GM12891 (cell line): ENCODE data around the gene VCP.

Experiments
- DNase-seq: peaks from one replicate; pipeline ENCODE4 v3.0.0; 2011; ENCODE audit warnings: low spot score; ENCODE audit not compliant: insufficient read length
- FAIRE-seq: peaks from 2 replicates; lab custom pipeline; 2011; peaks lifted over from hg19 to GRCh38; lab: Jason Lieb, UNC
- PAX5 ChIP-seq: IDR thresholded peaks from 2 replicates; pipeline ENCODE4 v1.6.1; 2011; ENCODE audit warnings: low read length, moderate library complexity, mild to moderate bottlenecking; ENCODE audit not compliant: insufficient read depth, severe bottlenecking
- POLR2A ChIP-seq: IDR thresholded peaks from 2 replicates; pipeline ENCODE4 v1.6.1; 2011; ENCODE audit warnings: low read depth, low read length, control low read depth
- POLR2AphosphoS5 ChIP-seq: IDR thresholded peaks from 2 replicates; pipeline ENCODE4 v1.6.1; 2011; ENCODE audit warnings: low read depth, low read length, control low read depth
- POU2F2 ChIP-seq: IDR thresholded peaks from 2 replicates; pipeline ENCODE4 v1.6.1; 2011; ENCODE audit warnings: low read depth, mild to moderate bottlenecking, control low read depth, low read length, moderate library complexity
- SPI1 ChIP-seq: IDR thresholded peaks from 2 replicates; pipeline ENCODE4 v1.6.1; 2011; ENCODE audit warnings: low read depth, low read length, control low read depth
- TAF1 ChIP-seq: IDR thresholded peaks from 2 replicates; pipeline ENCODE4 v1.6.1; 2011; ENCODE audit warnings: low read depth, low read length, control low read depth

Gene VCP

DNA sequence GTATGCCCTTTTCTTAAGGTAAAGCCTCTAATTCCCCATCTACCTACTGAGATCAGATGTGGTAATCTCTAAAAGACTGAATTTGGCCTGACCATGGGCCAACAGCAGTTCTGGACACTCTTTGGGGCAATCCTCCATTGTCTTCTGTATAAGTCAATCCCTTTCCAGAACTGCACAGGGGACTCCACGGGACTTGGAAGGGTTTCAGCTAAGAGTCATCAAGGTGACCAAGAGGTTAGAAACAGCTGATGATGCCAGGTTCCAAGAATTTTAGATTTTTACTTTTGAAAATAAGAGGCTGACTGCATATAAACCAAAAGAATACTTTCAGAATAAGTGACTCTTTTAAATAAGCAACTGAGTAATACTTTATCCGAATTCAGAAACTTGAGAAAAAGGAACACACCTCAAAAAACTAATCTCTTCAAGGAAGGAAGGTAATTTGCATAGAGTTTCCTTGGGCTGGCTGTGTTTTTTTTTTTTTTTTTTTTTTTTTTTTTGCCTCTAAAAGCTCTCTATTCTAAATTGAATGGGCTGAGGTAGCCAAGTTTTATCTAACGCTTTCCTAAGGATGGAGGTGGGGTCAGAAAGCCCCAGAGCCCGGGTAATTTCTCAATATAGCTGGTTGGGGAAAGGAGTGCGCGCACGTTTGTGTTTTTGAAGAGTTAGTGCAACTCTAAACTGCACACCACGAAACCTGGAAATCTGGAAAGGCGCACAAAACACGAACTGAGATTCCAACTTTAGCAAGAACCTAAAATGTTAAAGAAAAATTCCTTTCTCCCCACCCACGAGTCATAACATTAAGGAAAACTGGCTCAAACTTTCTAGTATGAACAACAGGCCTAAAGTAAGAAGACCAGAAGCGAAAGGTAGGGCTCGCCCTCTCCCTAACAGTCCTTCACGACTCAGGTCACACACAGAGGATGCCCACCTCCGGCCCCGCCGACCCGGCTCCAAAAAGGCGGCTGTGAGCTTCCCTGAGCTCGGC lies 1.3 kb downstream of the VCP start:
- no peak for DNase-seq
- no peak for FAIRE-seq
- TF ChIP-seq SPI1 (no peak), PAX5 (no peak), POLR2A (no peak)

DNA sequence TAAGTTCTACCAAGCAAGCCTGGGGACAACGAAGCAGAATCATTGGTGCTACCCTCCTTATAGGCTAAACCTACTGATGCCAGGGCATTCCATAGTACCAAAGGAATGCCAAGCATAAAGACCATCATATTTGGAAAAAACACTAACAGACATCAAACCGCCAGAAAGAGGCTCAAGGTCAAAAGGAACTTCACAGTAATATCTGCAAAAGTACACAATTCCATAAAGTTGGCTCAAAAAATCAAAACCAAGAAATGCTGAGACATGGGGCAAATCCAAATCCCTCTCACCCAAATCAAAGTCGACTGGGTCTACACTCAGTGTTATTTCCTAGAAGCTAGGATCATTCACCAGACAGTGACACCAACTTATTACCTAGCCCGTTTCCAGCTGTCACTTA lies 3.4 kb downstream of the VCP start:
- DNase-seq (no peak), FAIRE-seq (no peak)
- TF ChIP-seq TAF1 (no peak), POLR2AphosphoS5 (no peak), POLR2A (no peak), PAX5 (no peak), POU2F2 (no peak), SPI1 (no peak)

- DNase-seq (no peak), FAIRE-seq (no peak)
- TF ChIP-seq POLR2AphosphoS5 = no peak
- no peak for TF ChIP-seq POU2F2
- TF ChIP-seq PAX5 = no peak
- no peak for TF ChIP-seq SPI1
- TF ChIP-seq POLR2A = no peak
- TF ChIP-seq TAF1 = no peak
These were observed 5.4 kb downstream of the VCP start for GRCh38 chr9:35067056-35067455.

DNA sequence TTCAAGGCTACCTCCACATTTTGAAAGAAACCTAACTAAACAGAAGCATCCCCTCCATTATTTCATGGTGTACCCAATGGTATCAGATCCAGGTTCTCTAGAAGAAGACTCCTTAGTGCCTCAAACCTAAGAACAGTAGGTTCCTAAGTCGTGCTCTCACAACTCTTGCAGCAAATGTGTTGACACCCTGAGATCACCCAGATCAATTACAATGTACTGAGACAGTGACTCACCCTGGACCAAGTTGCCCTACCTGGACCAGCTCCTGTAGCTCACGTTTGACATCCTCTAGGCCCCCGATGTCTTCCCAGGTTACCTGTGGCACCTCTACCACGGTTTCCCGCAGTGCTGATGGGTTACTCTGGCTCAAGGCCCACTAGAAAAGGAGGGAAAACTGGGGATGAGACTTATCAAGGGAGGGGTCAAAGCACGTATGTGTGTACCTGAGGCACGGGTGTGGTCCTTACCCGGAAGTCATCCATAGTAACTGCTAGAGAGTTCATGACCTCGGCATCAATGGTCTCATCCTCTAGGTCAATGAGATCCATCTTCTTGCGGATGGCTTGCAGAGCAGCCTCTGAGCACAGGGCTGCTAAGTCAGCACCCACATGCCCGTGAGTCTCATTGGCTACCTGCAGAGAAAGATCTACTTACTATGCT lies 11.7 kb downstream of the VCP start:
- no peak for FAIRE-seq
- no peak for TF ChIP-seq POLR2A
- TF ChIP-seq POLR2AphosphoS5 = peak; percentile 24; the same call in 1 of the 2 replicates
- DNase-seq = no peak

DNA sequence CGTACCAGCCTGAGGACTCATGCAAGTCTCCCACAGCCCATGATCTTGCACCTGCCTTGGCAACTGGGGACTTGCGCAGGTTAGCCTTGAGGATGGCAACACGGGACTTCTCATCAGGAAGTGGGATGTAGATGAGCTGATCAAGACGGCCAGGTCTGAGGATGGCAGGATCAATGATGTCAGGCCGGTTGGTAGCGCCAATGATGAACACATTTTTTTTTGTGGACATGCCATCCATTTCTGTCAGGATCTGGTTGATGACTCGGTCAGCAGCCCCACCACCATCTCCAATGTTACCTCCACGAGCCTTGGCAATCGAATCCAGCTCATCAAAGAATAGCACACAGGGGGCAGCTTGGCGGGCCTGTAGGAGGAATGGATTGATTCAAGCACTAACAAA lies 13.0 kb downstream of the VCP start:
- DNase-seq (no peak), FAIRE-seq (no peak)
- TF ChIP-seq POU2F2 = no peak
- TF ChIP-seq POLR2A = no peak
- TF ChIP-seq PAX5 = no peak
- no peak for TF ChIP-seq TAF1
- TF ChIP-seq SPI1 = no peak
- TF ChIP-seq POLR2AphosphoS5 = no peak

GRCh38 chr9:35057271-35057620 lies 15.2 kb downstream of the VCP start:
- FAIRE-seq (no peak), DNase-seq (no peak)
- TF ChIP-seq POLR2AphosphoS5 (peak; percentile 72), SPI1 (no peak)

DNA sequence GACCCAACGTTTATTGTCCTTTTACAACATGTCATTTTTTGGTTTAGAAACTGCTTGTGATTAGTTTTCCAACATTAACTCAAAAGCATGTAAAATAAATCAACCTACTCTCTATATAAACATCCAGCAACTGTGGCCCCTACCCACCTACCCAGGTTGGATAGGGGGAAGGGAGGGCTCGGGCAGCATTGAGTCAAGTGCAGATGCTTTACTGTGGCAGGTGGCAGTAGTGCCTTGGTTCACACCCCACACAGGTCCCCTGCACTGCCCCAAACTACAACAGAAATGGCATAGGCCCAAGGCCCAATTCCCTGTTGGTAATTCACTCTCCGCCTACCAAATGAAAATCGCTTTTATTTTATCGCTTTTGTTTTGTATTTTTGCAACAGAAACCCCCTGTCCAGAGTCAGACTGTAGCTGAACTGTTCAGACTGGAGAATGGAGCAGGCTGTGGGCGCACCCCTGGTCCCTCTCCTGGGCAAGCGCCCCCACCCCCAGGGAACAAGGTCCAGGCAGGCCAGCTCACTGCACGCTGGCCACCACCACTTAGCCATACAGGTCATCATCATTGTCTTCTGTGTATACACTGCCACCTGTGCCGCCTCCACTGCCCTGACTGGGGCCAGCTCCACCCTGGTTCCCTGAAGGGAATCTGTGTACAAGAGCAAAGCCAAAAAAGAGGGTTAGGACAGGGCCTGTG lies 15.7 kb downstream of the VCP start:
- TF ChIP-seq TAF1 = no peak
- no peak for TF ChIP-seq PAX5
- no peak for TF ChIP-seq SPI1
- no peak; the same call in 1 of the 2 replicates for TF ChIP-seq POLR2A
- TF ChIP-seq POU2F2 = no peak
- TF ChIP-seq POLR2AphosphoS5 = no peak
- DNase-seq = no peak
- FAIRE-seq = no peak

- FAIRE-seq = no peak
- no peak for DNase-seq
These were observed 17.4 kb downstream of the VCP start for GRCh38 chr9:35054871-35055644.

DNA sequence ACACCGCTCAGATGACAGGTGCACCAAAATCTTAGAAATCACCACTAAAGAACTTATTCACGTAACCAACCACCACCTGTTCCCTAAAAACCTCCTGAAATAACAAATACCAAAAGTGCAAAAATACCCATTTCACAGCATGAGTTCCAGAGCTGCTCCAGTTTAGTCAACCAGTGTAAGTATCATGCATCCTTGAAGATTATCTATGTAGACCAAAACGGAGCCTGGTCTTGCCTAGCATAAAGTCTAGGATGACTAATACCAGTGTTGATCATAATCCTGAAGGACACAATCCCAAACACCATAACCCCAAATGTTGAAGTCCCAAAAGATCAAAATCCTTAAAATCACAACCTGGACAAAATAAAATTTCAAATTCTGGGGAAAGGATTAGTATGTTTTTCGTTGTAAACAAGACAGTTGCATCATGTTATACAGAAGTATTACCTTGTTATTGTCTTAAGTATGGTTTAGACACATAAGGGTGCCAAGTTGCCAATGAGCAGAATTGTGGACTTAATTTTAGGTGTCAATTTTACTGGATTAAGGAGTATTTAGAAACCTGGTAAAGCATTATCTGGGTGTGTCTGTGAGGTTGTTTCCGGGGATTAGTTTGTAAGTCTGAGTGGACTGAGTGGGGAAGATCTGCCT lies 18.1 kb downstream of the VCP start:
- DNase-seq (no peak), FAIRE-seq (no peak)
- TF ChIP-seq POLR2AphosphoS5 (no peak; the same call in 1 of the 2 replicates), TAF1 (no peak), SPI1 (no peak), POLR2A (no peak; the same call in 1 of the 2 replicates), POU2F2 (no peak), PAX5 (no peak)

More at GRCh38 chr9:35054871-35055644, 17.4 kb downstream of the VCP start:
- TF ChIP-seq POLR2A (no peak), POU2F2 (no peak), PAX5 (no peak), POLR2AphosphoS5 (peak; percentile 26; the same call in 1 of the 2 replicates), TAF1 (no peak), SPI1 (no peak)
